Stimulated activated CD4-positive, alpha-beta T cell treated with anti-CD3 and anti-CD28 coated beads, Interleukin-1b, Interleukin-23, amount 100 ng/mL, for 48 hours (primary cell): ENCODE measurements around the gene HOXB5.

Experiments
- DNase-seq: peaks from one replicate; pipeline ENCODE4 v3.0.0-alpha.2; 2020

HOXB5 gene

DNA sequence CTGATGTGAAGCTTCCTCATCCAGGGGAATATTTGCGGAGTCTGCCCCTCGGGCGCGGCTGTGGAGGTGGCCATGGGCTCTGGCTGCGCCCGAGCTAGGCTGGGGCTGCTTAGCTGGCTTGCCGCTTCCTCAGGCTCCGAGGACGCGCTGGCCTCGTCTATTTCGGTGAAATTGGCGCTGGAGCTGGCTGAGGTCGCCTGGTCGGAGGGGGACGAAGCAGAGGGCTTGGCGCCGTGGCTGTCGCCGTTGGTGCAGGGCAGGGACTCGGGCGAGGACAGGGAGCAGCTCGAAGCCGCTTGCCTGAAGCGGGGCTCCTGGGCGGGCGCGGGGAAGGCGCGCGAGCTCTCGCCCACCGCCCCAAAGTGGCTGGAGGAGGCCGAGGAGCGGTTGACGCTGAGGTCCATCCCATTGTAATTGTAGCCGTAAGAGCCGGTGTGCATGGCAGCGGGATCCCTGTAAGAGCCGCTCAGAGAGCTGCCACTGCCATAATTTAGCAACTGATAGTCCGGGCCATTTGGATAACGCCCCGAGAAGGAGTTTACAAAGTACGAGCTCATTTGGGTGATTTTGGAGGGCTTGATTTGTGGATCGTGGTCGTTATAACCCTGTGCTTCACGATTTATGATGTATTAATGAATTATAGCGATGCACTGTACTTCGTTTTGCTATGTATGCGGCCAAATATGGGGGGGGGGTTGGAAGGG, at the start of gene HOXB5:
Gene HOXB5, minus strand, starts transcription at position 654 of the 704 bp plus-strand sequence. Its CDS starts 97 bp downstream, at position 557.
- DNase-seq = no peak

GRCh38 chr17:48642843-48643696, 49.5 kb upstream of the HOXB5 start:
- DNase-seq = no peak

- no peak for DNase-seq
Measured at GRCh38 chr17:48642059-48642842, 48.7 kb upstream of the HOXB5 start.

DNA sequence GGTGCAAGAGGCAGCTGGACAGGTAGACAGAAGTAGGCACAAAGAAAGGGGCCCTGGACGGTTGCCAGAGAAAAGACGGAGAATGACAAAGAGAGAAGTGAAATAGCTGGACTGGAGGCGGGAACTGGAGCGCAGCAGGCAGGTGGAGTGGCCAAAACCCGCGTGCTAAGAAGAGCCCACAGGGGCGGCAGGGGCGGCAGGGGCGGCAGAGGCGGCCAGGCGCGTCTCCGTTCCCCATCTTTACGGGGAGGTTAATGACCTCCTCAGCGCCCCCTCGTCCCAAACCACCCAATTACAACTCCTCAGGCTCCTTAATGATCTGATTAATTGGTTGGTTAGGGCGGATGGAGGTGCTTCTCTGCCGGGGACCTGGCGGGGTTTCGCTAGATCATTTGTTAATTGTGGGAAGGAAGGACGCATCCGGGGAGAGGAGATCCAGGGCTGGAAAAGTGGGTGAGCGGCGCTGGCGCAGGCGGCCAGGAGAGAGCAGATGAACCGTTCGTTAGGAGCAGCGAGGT, 48.0 kb upstream of the HOXB5 start:
- no peak for DNase-seq

- no peak for DNase-seq
Measured at GRCh38 chr17:48640858-48641180, 47.2 kb upstream of the HOXB5 start.

- no peak for DNase-seq
Measured at GRCh38 chr17:48639982-48640857, 46.6 kb upstream of the HOXB5 start.

GRCh38 chr17:48639136-48639535, 45.6 kb upstream of the HOXB5 start:
- no peak for DNase-seq

GRCh38 chr17:48637323-48638260, 44.0 kb upstream of the HOXB5 start:
- no peak for DNase-seq

DNA sequence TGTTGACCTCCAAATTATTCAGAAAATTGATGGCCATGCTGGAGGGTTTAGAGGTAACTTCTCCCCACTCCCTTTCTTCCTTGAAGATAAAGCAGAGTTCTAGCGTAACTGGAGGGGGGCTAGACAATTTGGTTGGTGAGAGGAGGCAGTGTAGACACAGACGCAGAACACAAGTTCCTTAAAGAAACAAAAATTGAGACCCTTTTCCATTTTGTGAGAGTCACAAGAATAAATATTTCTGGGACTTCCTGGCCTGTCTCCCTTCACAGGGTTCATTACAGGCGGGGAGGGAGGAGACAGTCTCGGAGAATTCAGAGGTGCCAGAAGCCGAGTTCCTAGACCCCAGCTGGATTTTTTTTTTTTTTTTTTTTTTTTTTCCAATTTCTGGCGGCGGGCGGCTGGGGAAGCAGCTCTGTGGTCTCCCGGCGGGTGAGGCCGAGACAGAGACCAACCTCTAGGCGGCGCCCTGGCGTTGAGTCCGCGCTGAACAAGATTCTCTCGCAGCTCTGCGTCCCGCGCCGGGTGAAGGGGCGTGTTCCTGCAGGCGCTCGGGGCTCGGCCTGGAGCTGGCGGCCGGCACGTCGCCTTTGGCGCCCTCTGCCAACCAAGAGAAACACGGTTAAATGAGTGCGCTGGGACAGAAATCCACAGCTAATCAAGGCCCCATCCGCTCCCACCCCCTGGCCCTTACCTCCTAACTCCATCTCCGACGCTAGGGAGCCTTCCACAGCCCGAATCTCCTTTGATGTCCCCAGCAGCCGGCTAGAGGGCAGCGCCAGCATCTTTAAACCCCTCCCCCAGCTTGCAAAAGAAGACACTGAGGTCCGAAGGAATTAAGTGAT, 42.8 kb upstream of the HOXB5 start:
- DNase-seq = peak; percentile 79

DNA sequence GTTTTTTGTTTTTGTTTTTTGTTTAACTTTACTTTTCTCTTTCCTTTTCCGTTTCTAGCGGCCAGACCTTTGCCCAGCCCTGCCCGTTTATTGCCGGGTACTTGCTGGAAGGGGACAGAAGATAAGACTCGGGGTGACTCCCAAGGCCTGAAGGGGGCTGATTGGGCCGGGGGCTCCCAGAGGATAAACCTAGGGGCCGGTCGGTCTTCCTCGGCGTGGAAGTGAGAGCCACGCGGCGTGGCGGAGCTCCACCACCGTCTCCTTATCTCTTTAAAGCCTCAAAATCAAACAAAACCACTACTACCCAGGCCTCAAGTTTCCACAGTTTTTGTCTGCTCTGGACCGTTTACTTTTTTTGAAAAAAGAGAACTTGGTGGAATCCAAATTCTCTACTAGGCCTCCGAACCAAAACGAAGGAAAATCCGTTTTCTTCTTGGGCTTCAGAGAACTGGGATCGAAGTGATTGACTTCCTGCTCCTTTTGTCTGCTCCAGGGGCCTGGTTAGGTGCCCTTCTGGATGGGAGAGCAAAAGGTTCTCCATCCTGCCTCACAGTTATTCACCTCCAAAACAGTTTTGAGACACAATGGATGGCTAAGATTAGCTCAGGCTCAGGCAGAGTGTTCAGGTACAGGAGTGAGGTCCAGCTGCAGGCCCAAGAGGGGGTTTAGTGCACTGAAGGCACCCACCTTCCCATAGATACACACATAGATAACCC, 41.1 kb upstream of the HOXB5 start:
- DNase-seq = no peak

DNA sequence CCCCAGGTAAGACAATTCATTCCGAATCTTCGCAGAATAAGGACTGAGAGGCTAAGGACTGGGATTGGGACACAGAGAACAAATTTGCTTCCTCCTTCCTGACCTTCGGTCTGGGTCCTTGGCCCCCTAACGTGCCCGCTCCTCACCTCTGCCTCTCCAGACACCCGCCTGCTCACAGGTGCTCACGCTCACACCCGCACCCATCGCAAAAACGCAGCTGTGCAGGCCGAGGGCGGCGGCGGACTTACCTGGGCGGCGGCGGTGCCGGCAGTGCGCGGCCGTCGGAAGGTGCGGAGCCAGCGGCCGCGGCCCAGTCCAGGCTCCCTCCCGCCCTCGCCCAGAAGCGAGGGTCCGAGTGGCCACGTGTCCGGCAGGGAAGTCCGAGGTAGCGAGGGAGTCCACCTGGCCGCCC, 39.7 kb upstream of the HOXB5 start:
- no peak for DNase-seq

GRCh38 chr17:48632579-48633265, 39.1 kb upstream of the HOXB5 start:
- no peak for DNase-seq

DNA sequence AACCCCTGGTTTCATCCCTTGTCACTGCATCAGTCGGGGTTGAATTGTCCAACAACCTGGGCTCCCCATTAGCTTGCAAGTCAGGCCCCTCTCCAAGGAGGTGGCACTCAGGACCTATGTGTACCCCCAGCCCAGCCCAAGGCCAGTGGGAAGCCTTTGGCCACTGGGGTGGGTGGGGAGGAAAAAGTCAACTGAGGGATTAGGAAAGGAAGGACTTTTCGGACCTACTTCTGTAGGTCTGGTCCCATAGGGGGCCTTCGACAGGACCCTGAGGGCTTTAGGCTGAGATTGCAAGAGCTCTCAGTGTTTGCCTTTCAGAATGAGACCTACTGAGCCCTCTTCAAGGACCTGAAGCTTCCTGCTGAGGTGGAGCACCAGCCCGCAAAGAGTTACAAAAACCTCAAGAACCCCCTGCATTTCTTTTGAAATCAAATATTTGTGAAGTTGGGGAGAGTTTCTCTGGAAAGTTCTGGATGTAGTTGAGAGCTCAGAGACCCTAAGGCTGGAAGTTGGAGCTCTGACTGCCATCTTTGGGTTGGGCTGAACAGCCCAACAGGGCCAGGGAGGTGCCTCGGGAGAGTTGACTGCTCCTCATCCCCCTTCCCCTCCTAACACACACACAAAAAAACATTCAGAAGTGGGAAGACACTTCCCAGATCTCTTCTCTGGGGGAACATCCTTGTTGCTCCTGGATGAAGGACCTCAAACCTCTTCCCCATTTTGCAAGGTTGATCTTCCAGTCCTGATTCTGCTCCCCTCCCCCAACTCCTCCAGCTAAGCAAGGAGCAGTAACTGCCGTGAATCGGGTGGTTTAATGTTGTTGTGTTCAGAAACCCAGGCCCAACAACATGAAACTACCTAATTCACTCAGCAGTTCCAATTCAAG, 38.4 kb upstream of the HOXB5 start:
- no peak for DNase-seq

- no peak for DNase-seq
Measured at GRCh38 chr17:48630925-48631692, 37.5 kb upstream of the HOXB5 start.

DNA sequence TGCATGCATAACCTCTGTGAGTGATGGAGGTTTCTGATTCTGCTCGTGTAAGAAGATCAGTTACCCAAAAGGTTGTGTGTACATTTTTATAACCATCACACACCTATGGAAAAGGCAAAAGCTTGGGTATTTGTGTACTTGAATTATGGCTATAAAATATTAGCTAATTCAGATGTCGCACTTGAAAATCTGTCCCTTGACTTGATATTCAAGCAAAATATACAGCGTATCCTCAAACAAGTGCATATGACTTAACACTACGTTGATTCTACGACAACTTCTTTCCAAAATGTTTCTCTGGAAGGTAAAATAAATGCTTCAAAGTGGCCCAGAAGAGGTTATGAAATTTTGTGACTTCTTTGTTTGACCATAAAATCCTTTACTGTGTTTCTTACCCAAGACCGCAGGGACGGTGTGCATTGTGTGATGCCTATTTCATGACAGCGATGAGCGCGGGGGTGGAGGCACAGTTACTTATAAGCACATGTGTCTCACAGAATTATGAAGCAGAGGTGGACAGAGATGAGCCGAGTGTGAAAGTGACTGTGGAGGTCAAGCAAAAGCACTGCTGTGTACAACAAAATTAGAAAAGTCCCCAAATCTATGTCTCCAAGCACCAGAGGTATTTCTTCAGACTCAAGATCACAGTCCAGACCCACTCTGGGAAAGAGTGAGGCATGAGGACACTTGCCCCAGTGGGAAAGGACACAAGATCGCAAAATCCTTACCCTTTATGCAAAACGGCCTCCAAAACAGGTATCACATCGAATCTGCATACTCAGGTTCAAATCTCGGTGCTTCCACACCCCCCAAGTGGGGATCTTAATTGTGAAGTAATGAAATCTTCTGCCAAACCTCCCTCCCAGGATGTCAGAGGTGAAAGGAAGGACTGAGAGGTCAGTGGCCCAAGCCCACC, 36.7 kb upstream of the HOXB5 start:
- no peak for DNase-seq

DNA sequence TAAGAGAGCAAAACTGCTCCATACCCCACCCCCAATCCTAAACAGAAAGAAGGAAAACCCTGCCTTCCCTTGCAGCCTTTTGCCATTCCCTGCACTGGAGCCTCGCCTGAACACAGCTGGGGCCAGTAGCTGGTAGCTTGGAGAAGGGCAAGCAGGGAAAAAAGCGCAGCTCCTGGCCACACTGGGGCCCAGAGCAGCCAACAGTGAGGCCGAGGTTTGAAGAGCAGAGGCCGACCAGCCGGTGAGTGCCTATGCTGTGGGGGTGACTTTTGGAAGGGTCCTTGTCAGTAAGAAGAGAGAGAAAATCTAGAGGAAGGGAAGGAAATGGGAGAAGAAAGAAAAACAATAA, 35.8 kb upstream of the HOXB5 start:
- no peak for DNase-seq
